MG63 (cell line): ENCODE measurements around the gene PTPRD. TPM values are rescaled to one million over a fixed set of nuclear protein-coding genes. Genes with fewer than 3 reads are reported as not detected.

ENCODE experiments used
- DNase-seq: peaks from one replicate; pipeline ENCODE4 v3.0.0-alpha.2; 2020
- H3K27me3 ChIP-seq: fragments of 250-450 bp; sonication (Bioruptor Pico); 2 replicates; pipeline ENCODE4 v1.5.1; 2020; ENCODE audit warnings: mild to moderate bottlenecking, moderate library complexity
- H3K36me3 ChIP-seq: fragments of 250-450 bp; sonication (Bioruptor Pico); 2 replicates; pipeline ENCODE4 v1.5.1; 2020; ENCODE audit warnings: mild to moderate bottlenecking, moderate library complexity
- H3K4me3 ChIP-seq: fragments of 250-450 bp; sonication (Bioruptor Pico); 2 replicates; pipeline ENCODE4 v1.5.1; 2020; ENCODE audit warnings: mild to moderate bottlenecking, moderate library complexity
- H3K9me3 ChIP-seq: fragments of 250-450 bp; sonication (Bioruptor Pico); 2 replicates; pipeline ENCODE4 v1.5.1; 2020; ENCODE audit warnings: mild to moderate bottlenecking, moderate library complexity
- total RNA-seq: library from RNA; depleted of rRNA; stranded (reverse); fragments of >200 nt; shearing (Covaris generic); gene quantifications from 2 replicates; pipeline ENCODE4 v1.2.3, GENCODE V29; 2014; ENCODE audit warnings: low replicate concordance

Gene PTPRD
- total RNA-seq, 1 experiment from 2014 or later, result not detected

DNA sequence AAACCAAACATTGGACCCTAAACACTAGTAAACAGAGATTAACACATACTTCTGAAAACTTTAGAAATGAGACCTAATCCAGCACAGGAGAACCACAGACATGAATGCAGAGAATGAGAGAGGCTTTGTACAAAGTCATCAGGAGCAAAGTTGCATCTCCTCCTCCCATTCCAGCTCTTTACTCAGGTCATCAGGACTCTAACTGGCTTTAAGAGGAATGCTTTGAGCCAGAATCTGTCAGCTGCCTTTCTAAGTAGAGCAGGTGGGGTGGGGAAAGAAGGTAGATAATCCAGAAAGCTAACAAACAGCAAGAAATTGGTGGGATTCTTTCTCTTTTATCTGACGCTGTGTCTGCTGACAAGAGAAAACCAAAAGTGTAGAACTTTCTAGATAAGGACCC, 2230.5 kb downstream of the PTPRD start:
- no peaks in the 10 kb centered on the region for H3K9me3 ChIP-seq
- H3K27me3 ChIP-seq, result no peaks in the 10 kb centered on the region
- no peak for DNase-seq
- no peaks in the 10 kb centered on the region for H3K36me3 ChIP-seq
- H3K4me3 ChIP-seq, result no peak overlapping the region

DNA sequence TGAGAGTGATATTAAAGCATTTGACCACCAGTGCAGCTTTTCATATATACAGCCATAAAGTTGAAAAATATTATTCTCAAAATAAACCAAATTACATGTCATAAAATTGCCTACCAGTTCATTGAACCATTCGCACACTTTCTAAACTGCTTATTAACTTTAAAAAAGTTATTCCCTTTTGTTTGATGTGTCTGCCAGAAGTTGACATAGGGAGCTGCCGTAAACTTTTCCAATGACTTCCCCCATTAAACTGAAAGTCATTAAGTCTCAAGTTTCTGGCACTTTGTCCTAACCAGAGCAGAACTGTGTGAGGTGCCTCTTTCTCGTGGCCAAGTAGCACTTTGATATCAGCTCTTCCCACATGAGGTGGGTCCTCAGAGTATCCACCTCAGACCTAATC, 2231.2 kb downstream of the PTPRD start:
- H3K4me3 ChIP-seq, result no peak overlapping the region
- DNase-seq, result no peak
- no peaks in the 10 kb centered on the region for H3K27me3 ChIP-seq
- H3K36me3 ChIP-seq, result no peaks in the 10 kb centered on the region
- no peaks in the 10 kb centered on the region for H3K9me3 ChIP-seq

GRCh38 chr9:8374471-8374870, 2238.3 kb downstream of the PTPRD start:
- Histone ChIP-seq H3K36me3 (no peaks in the 10 kb centered on the region), H3K9me3 (no peaks in the 10 kb centered on the region), H3K27me3 (no peaks in the 10 kb centered on the region), H3K4me3 (no peak overlapping the region)
- DNase-seq, result no peak

DNA sequence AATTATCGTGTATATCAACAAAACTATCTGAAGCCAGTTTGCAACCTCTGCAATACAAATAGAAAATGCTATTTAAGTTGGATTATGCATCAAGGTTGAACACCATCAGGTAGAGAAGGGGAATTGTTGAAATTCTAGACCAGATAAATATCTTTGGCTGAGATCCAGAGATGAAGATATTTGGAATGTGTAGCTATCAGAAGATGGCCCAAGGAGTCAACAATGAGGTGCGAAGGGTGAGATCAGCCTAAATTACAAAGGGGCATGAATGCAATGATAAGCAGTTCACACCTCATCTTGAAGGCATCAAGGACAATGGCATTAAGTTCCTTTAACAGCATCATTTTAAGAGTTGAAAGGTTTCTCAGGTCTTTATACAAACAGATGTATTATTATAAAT, 2241.1 kb downstream of the PTPRD start:
- no peak for DNase-seq
- H3K4me3 ChIP-seq, result no peak overlapping the region
- no peaks in the 10 kb centered on the region for H3K9me3 ChIP-seq
- no peaks in the 10 kb centered on the region for H3K27me3 ChIP-seq
- H3K36me3 ChIP-seq, result no peaks in the 10 kb centered on the region

DNA sequence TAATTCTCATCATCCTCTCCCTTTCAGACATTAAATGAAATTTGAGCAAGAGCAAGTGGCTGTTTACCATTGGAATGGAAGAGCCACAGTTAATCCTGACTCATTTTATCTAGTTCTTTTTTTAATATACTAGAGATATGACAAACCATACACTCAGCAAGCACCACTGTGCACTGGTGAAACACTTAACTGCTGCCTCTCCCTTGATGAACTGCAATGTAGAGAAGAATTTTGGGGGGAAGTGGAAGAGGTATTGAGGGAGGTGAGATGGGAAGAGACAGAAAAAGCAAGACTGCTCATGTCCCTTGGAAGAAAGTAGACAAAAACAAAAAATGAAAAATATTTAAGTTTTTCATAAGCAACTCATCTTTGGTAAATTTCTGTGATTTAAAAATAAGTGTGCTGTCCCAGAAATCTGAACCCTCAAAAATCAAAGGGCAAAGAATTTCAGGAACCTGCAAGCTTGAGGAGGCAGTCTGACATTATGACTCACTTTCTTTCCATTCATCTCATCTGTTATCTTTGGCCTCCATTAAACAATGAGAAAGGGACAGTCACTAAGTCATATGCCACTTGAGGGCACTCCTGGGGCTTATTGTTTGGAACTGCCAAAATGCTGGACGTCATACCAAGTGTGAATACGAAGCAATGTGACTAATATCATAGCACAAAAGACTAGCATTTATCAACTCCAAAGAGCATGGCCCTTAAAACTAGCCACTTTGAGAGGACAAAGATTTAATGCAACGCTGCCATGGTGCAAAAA, 2246.5 kb downstream of the PTPRD start:
- no peak for DNase-seq
- Histone ChIP-seq H3K4me3 (no peak overlapping the region), H3K27me3 (no peaks in the 10 kb centered on the region), H3K36me3 (no peaks in the 10 kb centered on the region), H3K9me3 (no peaks in the 10 kb centered on the region)

- Histone ChIP-seq H3K27me3 (no peaks in the 10 kb centered on the region), H3K36me3 (no peaks in the 10 kb centered on the region), H3K9me3 (no peaks in the 10 kb centered on the region), H3K4me3 (no peak overlapping the region)
- DNase-seq, result no peak
Measured at GRCh38 chr9:8365466-8366160, 2247.2 kb downstream of the PTPRD start.

GRCh38 chr9:8365029-8365428, 2247.8 kb downstream of the PTPRD start:
- no peaks in the 10 kb centered on the region for H3K9me3 ChIP-seq
- H3K4me3 ChIP-seq, result no peak overlapping the region
- no peaks in the 10 kb centered on the region for H3K27me3 ChIP-seq
- DNase-seq, result no peak
- H3K36me3 ChIP-seq, result no peaks in the 10 kb centered on the region

DNA sequence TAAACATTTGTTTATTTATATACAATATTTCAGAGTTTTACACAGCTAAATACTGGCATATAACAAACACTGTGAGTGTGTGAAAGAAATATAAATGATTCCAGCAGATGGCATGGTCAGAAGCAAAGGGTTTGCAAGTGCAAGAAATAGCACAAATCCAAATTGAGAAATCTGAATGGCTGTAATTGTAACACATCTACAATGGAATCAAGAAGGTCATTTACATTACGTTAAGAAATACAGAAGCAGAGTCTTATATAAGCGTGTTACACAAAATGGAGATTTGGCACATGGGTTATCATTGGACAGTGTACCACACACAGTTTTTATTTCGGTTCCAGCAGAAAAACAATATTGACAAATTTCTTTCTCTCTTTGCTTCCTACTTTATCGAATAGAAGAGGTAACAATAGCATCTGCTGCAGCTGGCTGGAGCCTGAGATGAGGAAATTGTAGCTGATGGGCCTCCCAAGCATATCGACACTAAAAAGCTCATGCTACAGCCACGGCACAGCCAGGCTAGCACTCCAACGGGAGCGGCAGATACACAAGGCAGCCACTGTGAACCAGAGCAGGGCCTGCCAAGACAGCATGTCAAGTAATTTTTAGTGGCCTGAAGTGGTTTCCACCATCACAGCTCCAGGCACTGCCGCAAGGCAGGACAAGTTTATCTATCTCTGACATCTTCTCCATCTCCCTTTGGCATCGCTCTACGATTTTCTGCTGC, 2248.6 kb downstream of the PTPRD start:
- H3K9me3 ChIP-seq, result no peaks in the 10 kb centered on the region
- no peaks in the 10 kb centered on the region for H3K27me3 ChIP-seq
- no peak for DNase-seq
- H3K36me3 ChIP-seq, result no peaks in the 10 kb centered on the region
- no peak overlapping the region for H3K4me3 ChIP-seq

- DNase-seq, result no peak
- no peaks in the 10 kb centered on the region for H3K27me3 ChIP-seq
- H3K4me3 ChIP-seq, result no peak overlapping the region
Measured at GRCh38 chr9:8362250-8362649, 2250.6 kb downstream of the PTPRD start.

GRCh38 chr9:8361364-8361763, 2251.4 kb downstream of the PTPRD start:
- Histone ChIP-seq H3K9me3 (no peaks in the 10 kb centered on the region), H3K27me3 (no peaks in the 10 kb centered on the region), H3K4me3 (no peak overlapping the region), H3K36me3 (no peaks in the 10 kb centered on the region)
- DNase-seq, result no peak

More at GRCh38 chr9:8362250-8362649, 2250.6 kb downstream of the PTPRD start:
- Histone ChIP-seq H3K9me3 (no peaks in the 10 kb centered on the region), H3K36me3 (no peaks in the 10 kb centered on the region)

DNA sequence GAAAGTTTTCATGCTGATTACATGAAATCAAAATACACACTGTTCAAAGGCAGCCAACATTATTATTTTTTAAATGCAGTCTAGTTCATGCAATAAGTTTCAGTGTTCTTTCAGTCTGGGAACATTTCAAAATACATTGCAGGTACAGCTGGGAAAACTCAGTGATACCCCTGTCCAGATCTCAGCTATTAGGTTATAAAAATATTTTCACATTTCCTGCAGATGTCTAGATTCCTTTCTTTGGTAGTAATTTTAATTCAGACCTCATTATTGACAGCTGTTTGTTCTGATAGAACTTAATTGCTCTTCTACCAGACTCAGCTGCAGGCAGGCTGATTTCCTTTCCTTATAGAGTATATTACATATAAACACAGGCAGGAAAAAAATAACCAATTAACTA, 2256.4 kb downstream of the PTPRD start:
- Histone ChIP-seq H3K4me3 (no peak overlapping the region), H3K36me3 (no peaks in the 10 kb centered on the region), H3K9me3 (no peaks in the 10 kb centered on the region), H3K27me3 (no peaks in the 10 kb centered on the region)
- DNase-seq, result no peak

- no peaks in the 10 kb centered on the region for H3K27me3 ChIP-seq
- no peak for DNase-seq
- H3K4me3 ChIP-seq, result no peak overlapping the region
- no peaks in the 10 kb centered on the region for H3K9me3 ChIP-seq
- no peaks in the 10 kb centered on the region for H3K36me3 ChIP-seq
Measured at GRCh38 chr9:8351436-8351835, 2261.4 kb downstream of the PTPRD start.

DNA sequence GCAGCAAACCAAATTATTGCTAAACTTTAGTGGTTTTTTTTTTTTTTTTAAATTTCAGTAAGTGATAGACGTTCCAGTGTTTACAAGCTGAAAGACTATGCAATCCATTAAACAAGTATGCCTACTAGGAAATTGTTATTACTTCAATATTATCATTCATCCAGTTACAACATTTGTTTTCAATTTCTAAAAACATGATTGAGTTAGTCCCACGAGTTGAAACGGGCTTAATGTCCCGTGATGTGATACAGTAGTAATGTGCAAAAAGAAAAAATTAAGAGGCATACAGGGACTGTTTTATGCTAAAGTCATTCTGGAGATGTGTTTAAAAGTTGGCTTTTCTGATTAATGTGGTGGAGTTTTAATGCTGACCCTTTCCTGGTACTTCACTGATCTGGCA, 2262.9 kb downstream of the PTPRD start:
- Histone ChIP-seq H3K4me3 (no peak overlapping the region), H3K9me3 (no peaks in the 10 kb centered on the region), H3K36me3 (no peaks in the 10 kb centered on the region), H3K27me3 (no peaks in the 10 kb centered on the region)
- DNase-seq, result no peak

- no peak for DNase-seq
- H3K27me3 ChIP-seq, result no peaks in the 10 kb centered on the region
- no peak overlapping the region for H3K4me3 ChIP-seq
- no peaks in the 10 kb centered on the region for H3K9me3 ChIP-seq
- no peaks in the 10 kb centered on the region for H3K36me3 ChIP-seq
Measured at GRCh38 chr9:8349376-8349775, 2263.4 kb downstream of the PTPRD start.

DNA sequence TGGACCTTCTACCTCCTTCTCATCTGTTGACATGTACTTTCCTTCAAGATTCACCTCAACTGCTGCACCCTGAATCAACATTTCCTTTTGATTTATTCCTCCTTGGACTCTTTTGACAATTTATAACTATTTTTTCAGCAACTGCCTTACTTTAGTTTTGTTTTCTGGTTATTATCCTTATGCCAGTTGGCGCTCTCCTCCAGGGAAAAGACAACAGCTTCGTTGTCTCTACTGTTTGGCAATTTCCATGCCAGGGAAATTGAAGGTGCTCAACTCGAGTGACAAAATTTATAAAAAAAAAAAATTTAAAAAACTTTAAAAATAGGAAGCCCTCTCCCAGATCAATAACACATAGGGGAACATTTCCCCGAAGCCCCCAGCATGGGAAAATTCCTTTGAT, 2264.0 kb downstream of the PTPRD start:
- no peaks in the 10 kb centered on the region for H3K9me3 ChIP-seq
- no peak overlapping the region for H3K4me3 ChIP-seq
- no peak for DNase-seq
- no peaks in the 10 kb centered on the region for H3K27me3 ChIP-seq
- no peaks in the 10 kb centered on the region for H3K36me3 ChIP-seq

DNA sequence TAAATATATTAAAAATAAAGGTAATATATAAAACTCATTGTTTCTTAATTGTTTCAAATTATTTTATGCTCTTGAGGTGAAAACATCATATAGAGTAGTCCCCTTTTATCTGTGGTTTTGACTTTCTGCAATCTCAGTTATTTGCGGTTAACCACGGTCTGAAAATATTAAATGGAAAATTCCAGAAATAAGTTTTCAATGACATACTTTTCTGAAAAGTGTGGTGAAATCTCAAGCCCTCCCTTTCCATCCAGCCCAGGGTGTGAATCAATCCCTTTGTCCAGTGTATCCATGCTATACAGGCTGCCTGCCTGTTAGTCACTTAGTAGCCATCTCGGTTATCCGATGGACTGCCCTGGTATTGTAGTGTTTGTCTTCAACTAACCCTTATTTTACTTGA, 2266.5 kb downstream of the PTPRD start:
- no peak for DNase-seq
- H3K27me3 ChIP-seq, result no peaks in the 10 kb centered on the region
- no peaks in the 10 kb centered on the region for H3K36me3 ChIP-seq
- H3K4me3 ChIP-seq, result no peak overlapping the region
- no peaks in the 10 kb centered on the region for H3K9me3 ChIP-seq

DNA sequence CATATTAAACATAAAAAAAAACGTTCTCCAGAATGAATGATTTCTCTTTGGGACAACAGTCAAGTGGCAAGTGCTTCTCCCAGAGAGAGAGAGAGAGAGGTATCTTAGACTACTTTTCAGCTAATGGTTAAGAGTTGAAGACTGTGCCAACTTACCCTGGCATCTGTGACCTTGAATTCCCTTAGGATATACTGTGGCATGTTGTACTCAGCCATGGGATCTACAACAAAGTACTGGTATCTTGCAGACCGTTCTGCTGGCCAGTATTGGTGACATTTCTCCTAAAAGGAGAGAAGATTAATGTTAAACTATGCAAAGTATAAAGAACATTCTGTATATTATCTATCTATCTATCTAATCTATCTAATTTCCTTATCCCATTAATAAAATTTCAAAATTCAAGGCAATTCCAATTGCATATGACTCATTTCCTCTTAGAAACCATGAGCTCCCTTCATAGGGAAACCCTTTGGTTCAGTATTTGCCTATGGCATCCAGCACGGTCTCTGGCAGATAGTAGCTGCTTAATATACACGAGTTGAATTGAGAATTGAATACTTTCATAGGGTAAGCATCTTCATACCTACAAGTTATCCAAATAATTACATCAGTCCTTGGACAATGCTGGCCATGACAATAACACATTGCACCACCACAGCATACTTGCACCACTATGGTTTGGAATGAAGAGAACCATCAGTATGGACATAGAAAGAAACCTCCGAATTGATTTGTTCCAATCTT, 2273.9 kb downstream of the PTPRD start:
- Histone ChIP-seq H3K9me3 (no peaks in the 10 kb centered on the region), H3K36me3 (no peaks in the 10 kb centered on the region), H3K27me3 (no peaks in the 10 kb centered on the region), H3K4me3 (no peak overlapping the region)
- no peak for DNase-seq
